HG02759 (cell line): ENCODE results near the gene IVL.

Source experiments
- ATAC-seq: cut with Tn5 transposase; IDR thresholded peaks from one replicate; pipeline ENCODE4 v1.9.1; 2021; ENCODE audit warnings: mild to moderate bottlenecking, moderate library complexity; ENCODE audit not compliant: unreplicated experiment

IVL gene

GRCh38 chr1:152886758-152887409, 21.5 kb upstream of the IVL start:
- ATAC-seq = no peak

- ATAC-seq = no peak
Observed at GRCh38 chr1:152888126-152888525, 20.2 kb upstream of the IVL start.

GRCh38 chr1:152899027-152899426, 9.3 kb upstream of the IVL start:
- ATAC-seq = no peak

GRCh38 chr1:152899883-152900282, 8.5 kb upstream of the IVL start:
- ATAC-seq = no peak

GRCh38 chr1:152901631-152902030, 6.7 kb upstream of the IVL start:
- no peak for ATAC-seq

DNA sequence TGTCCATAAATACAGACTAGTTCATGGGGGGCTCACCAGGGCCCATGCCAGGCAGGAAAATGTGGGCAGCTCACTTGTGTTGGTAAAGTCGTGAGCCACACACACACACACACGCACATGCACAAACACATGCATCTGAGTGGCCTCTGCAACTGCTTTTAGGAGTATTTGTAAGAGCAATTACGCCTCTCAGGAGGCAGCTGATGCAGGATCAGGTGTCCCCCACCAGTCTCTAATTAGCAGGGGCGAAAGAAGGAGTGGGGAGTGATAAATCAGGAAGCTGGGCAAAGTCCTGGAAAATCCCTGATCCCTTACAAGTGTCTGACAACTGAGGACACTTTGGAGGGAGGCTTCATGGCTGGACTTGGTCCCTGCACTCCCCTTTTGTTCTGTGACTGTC, 5.7 kb upstream of the IVL start:
- no peak for ATAC-seq

GRCh38 chr1:152904688-152905440, 3.5 kb upstream of the IVL start:
- no peak for ATAC-seq

- no peak for ATAC-seq
Observed at GRCh38 chr1:152906023-152906565, 2.3 kb upstream of the IVL start.

DNA sequence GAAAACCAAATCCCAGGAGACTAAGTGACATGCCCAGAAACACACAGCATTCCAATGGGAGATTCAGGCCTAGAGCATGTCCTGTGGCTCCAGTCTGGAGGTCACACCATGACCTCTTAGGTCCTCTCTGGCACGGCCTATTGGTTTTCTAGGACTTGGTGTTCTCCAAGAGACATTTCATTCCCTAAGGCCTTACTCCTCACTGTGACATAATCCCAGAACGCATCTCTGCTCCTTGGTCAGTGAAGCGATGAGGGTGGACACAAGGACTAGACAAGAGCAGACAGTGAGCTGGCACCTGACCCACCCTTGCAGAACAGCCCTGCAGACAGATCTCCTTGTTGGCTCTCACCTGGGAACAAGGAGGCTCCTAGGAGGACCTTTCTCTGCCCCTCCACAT, 860 bp downstream of the IVL start:
- no peak for ATAC-seq

GRCh38 chr1:152912471-152912870, 4.1 kb downstream of the IVL start:
- no peak for ATAC-seq

DNA sequence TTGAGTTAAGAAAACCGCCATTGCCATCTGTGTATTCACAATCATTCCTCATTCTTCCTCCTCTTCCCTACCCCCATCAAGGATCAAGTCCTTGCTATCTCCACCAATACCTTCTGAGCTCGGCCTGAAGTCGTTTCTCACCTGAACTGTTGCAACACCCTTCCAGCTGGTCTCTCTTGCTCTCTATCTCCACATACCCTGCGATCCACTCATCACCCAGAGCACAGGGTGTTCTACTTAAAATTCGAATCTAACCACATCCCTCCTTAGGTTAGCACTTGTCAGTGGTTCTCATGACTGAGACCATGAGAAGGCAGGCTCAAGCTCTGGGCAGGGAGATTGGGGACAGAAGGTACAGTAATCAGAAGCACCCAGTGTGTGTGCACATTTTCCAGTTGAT, 4.6 kb downstream of the IVL start:
- no peak for ATAC-seq

DNA sequence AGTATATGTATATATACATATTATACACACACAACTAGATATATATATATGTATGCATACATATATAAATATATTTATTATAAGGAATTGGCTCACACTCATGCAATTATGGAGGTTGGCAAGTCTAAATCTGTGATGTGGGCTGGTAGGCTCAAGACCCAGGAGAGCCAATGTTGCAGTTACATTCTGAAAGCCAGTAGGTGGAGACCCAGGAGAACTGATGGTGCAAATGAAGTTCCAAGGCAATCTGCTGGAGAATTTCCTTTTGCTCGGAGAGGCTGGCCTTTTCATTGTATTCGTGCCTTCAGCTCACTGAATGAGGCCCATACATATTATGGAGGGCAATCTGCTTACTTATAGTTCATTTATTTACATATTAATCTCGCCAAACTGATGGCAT, 9.4 kb downstream of the IVL start:
- no peak for ATAC-seq

DNA sequence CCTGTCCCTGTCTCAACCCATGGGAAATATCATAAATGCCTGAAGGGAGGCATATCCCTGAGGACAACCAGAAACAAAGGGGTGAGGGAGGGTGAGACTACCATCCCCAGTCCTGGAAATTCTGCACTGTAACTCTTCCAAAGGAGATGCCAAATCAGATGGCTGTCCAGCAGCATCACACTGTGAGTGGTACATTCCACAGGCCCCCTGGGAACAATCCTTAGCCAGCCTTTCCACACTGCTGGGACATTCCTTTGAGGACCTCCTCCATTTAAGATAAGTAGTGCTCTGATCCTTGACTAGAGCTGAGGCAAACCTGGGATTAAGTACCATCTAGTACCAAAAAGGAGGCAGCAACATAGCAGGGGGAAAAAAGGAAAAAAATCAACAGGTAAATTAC, 10.7 kb downstream of the IVL start:
- ATAC-seq = no peak

DNA sequence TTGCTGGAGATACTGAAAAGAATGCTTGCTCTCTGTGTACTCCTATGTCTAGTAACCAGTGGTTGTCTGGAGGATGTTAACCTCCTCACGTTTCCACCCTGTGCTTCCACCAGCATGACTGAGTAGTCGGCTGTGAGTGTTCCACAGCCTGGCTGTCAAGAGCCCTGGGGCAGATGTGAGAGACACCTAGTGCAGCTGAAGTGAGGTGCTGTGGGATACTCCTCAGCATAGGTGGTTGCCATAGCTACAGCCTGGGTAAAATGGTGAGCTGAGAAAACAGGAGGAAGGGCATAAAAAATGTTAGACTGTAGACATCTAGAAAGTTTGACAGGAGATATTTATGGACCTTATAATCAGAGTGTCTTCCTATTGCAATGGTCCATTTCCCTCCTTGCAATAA, 15.8 kb downstream of the IVL start:
- no peak for ATAC-seq

DNA sequence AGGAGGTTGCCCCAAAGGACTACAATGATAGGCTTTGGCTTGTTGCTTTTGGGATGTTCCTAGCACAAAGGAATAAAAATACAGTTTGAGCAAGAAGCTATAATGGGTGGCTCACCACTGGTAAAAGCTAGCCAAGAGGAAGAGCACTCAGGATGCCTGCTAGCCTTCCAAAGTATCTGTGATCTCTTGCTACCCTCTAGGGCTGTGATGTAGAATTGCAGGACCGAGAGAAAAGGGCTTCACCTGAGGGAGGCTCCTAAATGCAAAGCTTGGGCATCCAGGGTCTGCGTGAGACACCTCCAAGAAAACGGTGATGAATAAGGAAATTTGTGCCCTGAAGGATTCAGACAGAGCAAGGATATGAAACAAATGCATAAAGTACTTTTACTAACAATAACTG, 17.7 kb downstream of the IVL start:
- no peak for ATAC-seq

- no peak for ATAC-seq
Observed at GRCh38 chr1:152928671-152929070, 20.3 kb downstream of the IVL start.

- ATAC-seq = no peak
Observed at GRCh38 chr1:152932170-152932811, 23.9 kb downstream of the IVL start.

DNA sequence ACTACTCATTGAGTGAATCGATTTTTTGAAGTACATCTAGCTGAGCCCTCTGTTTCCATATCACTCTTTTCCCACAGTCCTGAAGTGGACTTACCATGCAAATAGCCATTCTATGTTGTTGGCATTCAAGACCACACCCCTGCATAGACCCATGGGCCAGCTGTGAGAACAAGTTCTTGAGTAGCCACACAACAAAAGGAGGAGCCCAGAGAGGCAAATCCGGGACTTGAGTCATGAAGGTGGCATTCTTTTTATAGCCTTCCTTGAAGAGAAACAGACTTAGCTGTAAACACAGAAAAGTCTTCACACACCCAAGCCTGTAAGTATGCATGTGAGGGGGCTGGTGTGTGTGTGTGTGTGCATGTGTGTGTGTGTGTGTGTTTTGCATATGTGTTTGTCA, 24.9 kb downstream of the IVL start:
- ATAC-seq = no peak

DNA sequence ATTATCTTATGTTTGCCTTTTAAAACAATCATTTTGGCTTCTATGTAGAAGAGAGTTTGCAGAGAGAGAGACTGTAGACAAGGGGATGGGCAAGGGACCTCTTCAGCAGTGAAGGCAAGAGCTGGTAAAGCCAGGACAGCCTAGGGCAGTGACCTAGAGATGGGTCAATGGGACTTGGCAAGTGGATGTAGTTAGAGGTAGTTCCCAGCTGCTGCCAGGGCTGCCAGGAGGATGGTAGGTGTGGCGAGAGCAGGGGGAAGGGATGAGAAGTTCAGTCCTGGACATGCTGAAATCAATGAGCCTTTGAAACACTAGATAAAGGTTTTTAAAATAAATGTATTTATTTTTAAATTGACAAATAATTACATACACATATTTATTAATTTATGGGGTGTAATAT, 32.3 kb downstream of the IVL start:
- no peak for ATAC-seq

DNA sequence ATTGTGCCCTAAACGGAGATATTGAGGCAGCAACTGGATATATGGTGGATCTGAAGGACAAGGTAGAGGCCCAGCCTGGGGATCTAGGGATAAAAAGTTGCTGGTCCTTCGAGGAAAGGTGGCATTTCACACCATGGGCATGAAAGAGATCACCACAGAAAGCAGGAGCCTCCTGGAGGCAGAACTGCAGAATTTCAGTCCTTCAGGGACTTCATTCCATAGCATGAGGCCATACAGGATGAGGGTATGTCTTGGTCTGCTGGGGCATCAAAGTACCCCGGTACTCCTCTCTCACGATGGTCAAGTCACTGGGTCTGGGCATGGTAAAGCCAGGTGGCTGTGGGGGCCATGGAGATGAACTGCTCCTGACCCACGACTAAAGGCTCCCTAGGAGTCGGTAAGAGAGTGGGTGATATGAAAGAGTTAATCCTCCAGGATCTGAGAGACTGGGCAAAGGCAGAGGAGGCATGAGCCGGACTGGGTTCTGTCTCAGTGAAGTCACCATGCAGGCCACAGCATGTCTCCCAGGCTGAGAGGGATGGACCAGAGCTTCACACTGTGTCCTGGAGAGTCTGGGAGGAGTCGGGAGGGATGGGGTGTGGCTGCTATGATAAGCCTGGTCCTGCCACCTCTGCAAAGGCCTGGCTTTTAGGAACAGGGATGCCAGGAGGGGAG, 32.8 kb downstream of the IVL start:
- ATAC-seq = no peak

GRCh38 chr1:152942161-152942560, 33.8 kb downstream of the IVL start:
- ATAC-seq = no peak
